NCI-H2196 treated with DMSO at 0.1 percent for 48 hours (cell line): ENCODE measurements around the gene DGKB.

Experiments
- DNase-seq: peaks from one replicate; lab custom pipeline; 2025; ENCODE audit not compliant: unreplicated experiment; lab: John Stamatoyannopoulos, UW

Gene DGKB

GRCh38 chr7:14407246-14408015 is 495.1 kb downstream of the DGKB start:
- no peak for DNase-seq

- DNase-seq = no peak
Observed at GRCh38 chr7:14403587-14403986, 499.0 kb downstream of the DGKB start.

GRCh38 chr7:14400271-14400670 is 502.3 kb downstream of the DGKB start:
- DNase-seq = no peak

- DNase-seq = no peak
Observed at GRCh38 chr7:14398526-14398925, 504.0 kb downstream of the DGKB start.

- DNase-seq = no peak
Observed at GRCh38 chr7:14395860-14396259, 506.7 kb downstream of the DGKB start.

GRCh38 chr7:14394786-14395185 is 507.8 kb downstream of the DGKB start:
- DNase-seq = no peak

- no peak for DNase-seq
Observed at GRCh38 chr7:14389595-14389994, 513.0 kb downstream of the DGKB start.

GRCh38 chr7:14389181-14389591 is 513.4 kb downstream of the DGKB start:
- no peak for DNase-seq

GRCh38 chr7:14385074-14385473 is 517.5 kb downstream of the DGKB start:
- DNase-seq = no peak

- no peak for DNase-seq
Observed at GRCh38 chr7:14381936-14382335, 520.6 kb downstream of the DGKB start.

- DNase-seq = no peak
Observed at GRCh38 chr7:14381306-14381705, 521.2 kb downstream of the DGKB start.

- no peak for DNase-seq
Observed at GRCh38 chr7:14380881-14381280, 521.7 kb downstream of the DGKB start.

- DNase-seq = no peak
Observed at GRCh38 chr7:14377646-14378266, 524.8 kb downstream of the DGKB start.

GRCh38 chr7:14376711-14377110 is 525.8 kb downstream of the DGKB start:
- DNase-seq = no peak

GRCh38 chr7:14375998-14376397 is 526.6 kb downstream of the DGKB start:
- DNase-seq = no peak

- DNase-seq = no peak
Observed at GRCh38 chr7:14374336-14374735, 528.2 kb downstream of the DGKB start.

GRCh38 chr7:14368285-14368684 is 534.3 kb downstream of the DGKB start:
- DNase-seq = no peak

- DNase-seq = no peak
Observed at GRCh38 chr7:14351167-14351566, 551.4 kb downstream of the DGKB start.

GRCh38 chr7:14341200-14341775 is 561.3 kb downstream of the DGKB start:
- DNase-seq = no peak

- DNase-seq = no peak
Observed at GRCh38 chr7:14340393-14341074, 562.0 kb downstream of the DGKB start.

GRCh38 chr7:14339861-14340260 is 562.7 kb downstream of the DGKB start:
- DNase-seq = no peak

GRCh38 chr7:14336256-14336655 is 566.3 kb downstream of the DGKB start:
- DNase-seq = no peak
